Measurements from ENCODE around the gene CCNA2. TPM values are rescaled to one million over a fixed set of nuclear protein-coding genes. Genes with fewer than 3 reads are reported as not detected.

The CCNA2 gene
- total RNA-seq, 1 experiment from 2014 or later: 89.2 TPM

GRCh38 chr4:121800961-121801714 lies 22.5 kb downstream of the CCNA2 start, which contains the start of gene EXOSC9:
Gene EXOSC9 (plus strand): TSS chr4:121801323. CDS start chr4:121801425, 102 bp downstream.
- Histone ChIP-seq H3T11ph (ENCODE audit: low read length) (peak within 1 kb of the TSS; percentile 30), H2AK5ac (ENCODE audit: insufficient read length, low read length) (peak within 1 kb of the TSS; percentile 16), H2AFZ (ENCODE audit: low read length) (no peak within 1 kb of the TSS), H3K4me2 (ENCODE audit: insufficient read depth, insufficient read length, low read length) (peak within 1 kb of the TSS; percentile 93), H3K23ac (ENCODE audit: insufficient read length, low read depth, low read length) (no peak within 1 kb of the TSS), H2BK20ac (ENCODE audit: low read depth, low read length, poor library complexity, severe bottlenecking) (no peak within 1 kb of the TSS), H3K9ac (ENCODE audit: extremely low read depth, insufficient read length, low read length) (peak within 1 kb of the TSS; percentile 100), H4K20me1 (ENCODE audit: control insufficient read depth, insufficient read depth, insufficient read length) (no peaks in the 10 kb centered on the region), H3K4me1 (ENCODE audit: insufficient read depth, low read length) (no peaks in the 10 kb centered on the region), H2BK5ac (ENCODE audit: insufficient read length, low read length) (peak within 1 kb of the TSS; percentile 42), H4K91ac (ENCODE audit: insufficient read length, low read depth, low read length) (no peak within 1 kb of the TSS), H3K23me2 (ENCODE audit: insufficient read length, low read depth, low read length, poor library complexity, severe bottlenecking) (peaks cover 7% of the 10 kb centered on the region), H2BK120ac (ENCODE audit: low read depth, low read length, poor library complexity, severe bottlenecking) (peak within 1 kb of the TSS; percentile 74), H3K18ac (ENCODE audit: insufficient read length, low read depth, low read length) (peak within 1 kb of the TSS; percentile 99), H2BK15ac (ENCODE audit: low read depth, low read length) (no peak within 1 kb of the TSS), H3K4ac (ENCODE audit: low read depth, low read length) (peak within 1 kb of the TSS; percentile 73; the same call in 1 of the 2 replicates), H3K14ac (ENCODE audit: insufficient read depth, low read length) (peak within 1 kb of the TSS; percentile 97), H4K8ac (replicated peaks; ENCODE audit: insufficient read length, low read depth, low read length) (no peak within 1 kb of the TSS), H2BK12ac (ENCODE audit: insufficient read length, low read depth, low read length) (no peak within 1 kb of the TSS), H3K56ac (ENCODE audit: insufficient read length, low read depth, low read length) (peak within 1 kb of the TSS; percentile 58), H3K79me2 (ENCODE audit: insufficient read depth, low read length) (peaks cover 4% of the 10 kb centered on the region; the same call in 1 of the 2 replicates), H3K9me3 (ENCODE audit: control insufficient read depth, low read depth, low read length) (no peaks in the 10 kb centered on the region), H3K79me1 (ENCODE audit: insufficient read depth, low read depth, low read length, poor library complexity, severe bottlenecking) (no peaks in the 10 kb centered on the region), H4K5ac (ENCODE audit: insufficient read length, low read depth, low read length) (peak within 1 kb of the TSS; percentile 86), H3K27me3 (ENCODE audit: insufficient read depth, low read length) (no peaks in the 10 kb centered on the region), H3K27ac (ENCODE audit: insufficient read length, low read depth, low read length) (peak within 1 kb of the TSS; percentile 61)
- TF ChIP-seq CTCF (conservative IDR thresholded peaks at IDR 0.05): no peak
- peak; percentile 92 for DNase-seq
- WGBS (ENCODE audit: extremely low coverage, insufficient read length, low lambda C conversion rate): no CpG with 5 or more reads among the region's 48 CpGs
- peak within 1 kb of the TSS; percentile 97 to 99 (median 97) for H3K27ac Mint-ChIP-seq
- H3K27me3 Mint-ChIP-seq (ENCODE audit: low read depth): no peaks in the 10 kb centered on the region
- peaks cover 20 to 31% of the 10 kb centered on the region in 2 experiments for H3K4me1 Mint-ChIP-seq
- no peaks in the 10 kb centered on the region for H3K9me3 Mint-ChIP-seq
- peak within 1 kb of the TSS; percentile 91 to 92 for H3K4me3 Mint-ChIP-seq
- H3K36me3 Mint-ChIP-seq (ENCODE audit: insufficient read depth in 1 of 3, low read depth in 3 of 3): peaks cover 21 to 41% (median 32%) of the 10 kb centered on the region in 3 experiments

Data from H9 (cell line).